ENCODE results near the gene ZEB2.

- TF ChIP-seq, protein P1, sequence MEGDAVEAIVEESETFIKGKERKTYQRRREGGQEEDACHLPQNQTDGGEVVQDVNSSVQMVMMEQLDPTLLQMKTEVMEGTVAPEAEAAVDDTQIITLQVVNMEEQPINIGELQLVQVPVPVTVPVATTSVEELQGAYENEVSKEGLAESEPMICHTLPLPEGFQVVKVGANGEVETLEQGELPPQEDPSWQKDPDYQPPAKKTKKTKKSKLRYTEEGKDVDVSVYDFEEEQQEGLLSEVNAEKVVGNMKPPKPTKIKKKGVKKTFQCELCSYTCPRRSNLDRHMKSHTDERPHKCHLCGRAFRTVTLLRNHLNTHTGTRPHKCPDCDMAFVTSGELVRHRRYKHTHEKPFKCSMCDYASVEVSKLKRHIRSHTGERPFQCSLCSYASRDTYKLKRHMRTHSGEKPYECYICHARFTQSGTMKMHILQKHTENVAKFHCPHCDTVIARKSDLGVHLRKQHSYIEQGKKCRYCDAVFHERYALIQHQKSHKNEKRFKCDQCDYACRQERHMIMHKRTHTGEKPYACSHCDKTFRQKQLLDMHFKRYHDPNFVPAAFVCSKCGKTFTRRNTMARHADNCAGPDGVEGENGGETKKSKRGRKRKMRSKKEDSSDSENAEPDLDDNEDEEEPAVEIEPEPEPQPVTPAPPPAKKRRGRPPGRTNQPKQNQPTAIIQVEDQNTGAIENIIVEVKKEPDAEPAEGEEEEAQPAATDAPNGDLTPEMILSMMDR (IDR thresholded peaks at IDR 0.05; ENCODE audit: control extremely low read depth in 1 of 3, insufficient read depth in 1 of 3, low read depth in 1 of 3, low read length in 3 of 3) = no peak
- TF ChIP-seq SIN3A (conservative IDR thresholded peaks at IDR 0.05 in 1 of 2, IDR thresholded peaks at IDR 0.05 in 1 of 2; ENCODE audit: low read depth in 1 of 2, low read length in 2 of 2) (no peak), POLR2A (IDR thresholded peaks at IDR 0.05; ENCODE audit: control extremely low read depth in 1 of 2, low read depth in 2 of 2, low read length in 2 of 2) (no peak), FOSL1 (IDR thresholded peaks at IDR 0.05; ENCODE audit: insufficient read depth, low read depth, low read length) (no peak), BCL11A (IDR thresholded peaks at IDR 0.05; ENCODE audit: low read depth in 2 of 2, low read length in 2 of 2) (no peak)
These were observed 173.7 kb downstream of the ZEB2 start for GRCh38 chr2:144346229-144346628.
